Skin of body (tissue), 3 donors: Measurements from ENCODE around the gene SLC11A2. TPM values are rescaled to one million over a fixed set of nuclear protein-coding genes. Genes with fewer than 3 reads are reported as not detected.
"Not testable (repeated sequence)": the region's sequence is repeated elsewhere in the genome, so short reads cannot be mapped to it uniquely, and the experiment has no call there.

Source experiments
- DNase-seq: peaks from one replicate; lab custom pipeline; 2025; lab: John Stamatoyannopoulos, UW
- small RNA-seq: library from RNA; depleted of rRNA; stranded (forward); fragments of <200 nt; gene quantifications from one replicate; pipeline ENCODE3, GENCODE V24; 2014; ENCODE audit warnings: low replicate concordance
- total RNA-seq: library from RNA; depleted of rRNA; stranded (reverse); fragments of >200 nt; gene quantifications from one replicate; pipeline ENCODE4 v1.2.3, GENCODE V29; 2014

SLC11A2 gene
- total RNA-seq, 1 donor from 2014 or later, result 56.3 TPM

- DNase-seq, result no peak
Measured at GRCh38 chr12:50949801-50950302, 76.3 kb downstream of the SLC11A2 start.

GRCh38 chr12:50948798-50949197, 77.4 kb downstream of the SLC11A2 start:
- DNase-seq, result no peak

- no peak for DNase-seq
Measured at GRCh38 chr12:50947933-50948626, 78.1 kb downstream of the SLC11A2 start.

DNA sequence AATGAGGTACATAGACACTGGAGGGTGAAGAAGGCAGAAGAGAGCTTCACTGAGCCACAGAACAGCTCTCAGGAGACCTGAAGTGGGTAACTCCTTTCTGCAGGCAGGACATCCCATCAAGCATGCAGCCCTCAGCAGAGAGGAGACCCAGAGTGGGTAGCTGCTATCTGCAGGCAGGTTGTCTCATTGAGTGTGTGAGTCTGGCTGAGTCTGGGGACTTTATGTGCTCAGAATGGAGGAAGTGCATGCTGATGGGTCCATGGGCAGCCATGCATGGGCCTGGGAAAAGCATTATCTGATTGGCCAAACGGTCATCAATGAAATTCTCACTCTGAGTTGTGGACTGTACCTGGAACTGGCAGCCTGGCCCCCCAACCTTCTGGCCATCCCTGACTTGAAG, 88.5 kb downstream of the SLC11A2 start:
- no peak for DNase-seq

DNA sequence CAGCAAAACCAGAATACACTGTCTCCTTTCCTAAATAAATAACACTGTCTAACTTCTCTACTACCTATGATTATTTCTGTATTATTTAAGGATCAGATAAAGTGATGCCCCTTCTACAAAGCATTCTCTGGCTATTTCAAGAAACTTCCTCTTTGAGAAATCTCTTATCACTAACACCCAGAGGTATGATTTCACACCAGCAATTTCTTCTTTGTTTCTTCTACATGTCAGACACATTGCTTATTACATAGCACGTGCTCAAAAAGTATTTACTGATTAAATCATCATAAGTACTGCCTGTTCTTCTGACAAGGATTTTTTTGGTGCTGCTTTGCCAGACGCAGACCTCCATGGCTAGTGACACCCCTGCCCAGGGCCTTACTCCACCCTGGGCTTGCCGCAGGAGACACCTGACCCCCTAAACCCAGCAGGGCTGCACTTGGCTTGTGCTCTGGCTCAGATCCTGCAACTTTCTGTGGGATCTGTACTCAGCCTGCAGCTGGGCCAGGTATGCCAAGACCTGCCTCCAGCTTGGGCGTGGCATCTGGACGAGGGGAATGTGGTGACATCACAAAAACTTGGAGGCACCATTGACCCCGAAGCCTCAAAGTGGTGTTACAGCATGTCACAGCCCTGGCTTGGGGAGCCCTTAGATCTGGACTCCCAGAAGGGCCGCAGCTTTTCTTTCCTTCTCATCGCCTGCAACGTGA, 89.2 kb downstream of the SLC11A2 start:
- no peak for DNase-seq

DNA sequence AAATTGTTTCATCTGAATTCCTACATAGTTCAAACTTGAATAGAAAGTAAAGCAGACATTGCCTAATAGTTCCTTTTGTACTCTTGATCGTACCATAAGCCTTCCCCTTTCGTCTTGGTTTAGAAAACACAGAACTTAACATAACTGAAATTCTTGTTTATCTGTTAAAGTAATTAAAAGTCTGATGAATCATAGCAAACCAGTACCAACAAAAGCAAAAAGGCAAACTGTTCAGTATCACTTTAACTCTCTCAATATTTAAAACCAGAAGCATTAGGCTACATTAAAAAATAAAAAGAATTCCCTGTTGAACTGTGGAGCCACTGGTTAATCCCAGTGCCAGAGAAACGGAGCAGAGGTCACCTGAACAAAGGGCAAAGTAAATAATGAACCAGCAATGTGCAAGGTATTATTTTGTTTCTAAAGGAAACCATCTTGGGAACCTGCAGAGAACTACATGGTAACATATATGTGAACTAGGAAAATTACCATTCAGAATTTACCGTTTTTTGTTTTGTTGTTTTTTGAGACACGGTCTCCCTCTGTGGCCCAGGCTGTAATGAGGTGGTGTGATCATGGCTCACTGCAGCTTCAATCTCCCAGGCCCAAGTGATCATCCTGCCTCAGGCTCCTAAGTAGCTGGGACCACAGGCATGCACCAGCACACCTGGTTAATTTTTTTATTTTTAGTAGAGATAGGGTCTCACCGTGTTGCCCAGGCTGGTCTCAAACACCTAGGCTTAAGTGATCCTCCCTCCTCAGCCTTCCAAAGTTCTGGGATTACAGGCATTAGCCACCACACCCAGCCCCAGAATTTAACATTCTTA, 91.0 kb downstream of the SLC11A2 start:
- DNase-seq, result no peak

GRCh38 chr12:50934371-50934851, 91.8 kb downstream of the SLC11A2 start:
- no peak for DNase-seq

DNA sequence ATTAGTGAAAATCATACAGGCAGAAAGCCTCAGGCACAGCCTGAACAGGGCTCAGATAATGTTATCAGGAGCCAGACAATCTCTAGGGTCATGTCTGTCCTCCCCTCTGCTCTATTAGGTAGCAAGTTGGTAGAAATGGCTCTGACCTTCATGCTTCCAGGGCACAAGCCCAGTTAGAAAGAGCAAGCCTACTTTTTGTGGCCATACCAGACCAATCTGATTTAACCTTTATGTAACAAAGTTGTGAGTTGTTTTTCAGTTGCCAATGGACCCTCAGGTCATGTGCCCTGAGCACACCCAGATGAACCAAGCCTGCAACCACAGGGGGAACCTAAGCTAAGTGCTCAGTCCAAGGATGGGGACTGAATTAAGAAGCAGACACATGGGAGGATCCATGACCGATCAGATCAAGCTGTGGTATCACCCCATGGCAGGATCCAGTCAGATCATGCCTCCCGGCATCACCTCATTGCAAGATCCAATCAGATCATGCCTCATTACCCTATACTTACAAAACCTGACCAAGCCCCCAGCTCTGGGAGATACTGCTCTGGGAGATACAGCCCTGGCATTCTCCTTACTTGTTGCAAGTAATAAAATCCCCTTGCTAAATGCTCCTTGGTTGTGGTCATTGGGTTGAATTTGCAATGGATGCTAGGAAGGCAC, 92.6 kb downstream of the SLC11A2 start:
- no peak for DNase-seq

DNA sequence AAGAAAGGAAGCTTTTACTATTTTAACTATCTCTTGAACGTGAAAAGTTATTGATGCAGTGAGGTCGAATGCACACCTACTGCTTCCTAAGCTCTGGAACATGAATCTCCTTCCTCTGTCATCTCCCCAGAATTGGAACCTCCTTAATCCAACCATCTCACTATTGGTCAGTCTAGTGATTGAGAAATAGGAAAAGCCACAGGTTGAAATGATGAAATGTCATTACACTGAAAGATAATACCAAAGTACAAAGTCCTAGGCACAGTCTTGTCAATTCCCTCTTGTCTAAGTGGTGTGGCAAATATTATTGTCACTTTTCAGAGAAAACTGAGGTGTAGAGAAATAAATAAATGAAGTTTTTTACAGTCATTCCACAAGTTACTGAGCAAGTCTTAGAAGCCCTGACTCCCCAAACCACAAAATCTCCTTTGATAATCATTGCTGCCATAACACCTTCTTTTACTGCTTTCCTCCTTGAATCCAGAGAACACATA, 93.3 kb downstream of the SLC11A2 start:
- DNase-seq, result no peak

DNA sequence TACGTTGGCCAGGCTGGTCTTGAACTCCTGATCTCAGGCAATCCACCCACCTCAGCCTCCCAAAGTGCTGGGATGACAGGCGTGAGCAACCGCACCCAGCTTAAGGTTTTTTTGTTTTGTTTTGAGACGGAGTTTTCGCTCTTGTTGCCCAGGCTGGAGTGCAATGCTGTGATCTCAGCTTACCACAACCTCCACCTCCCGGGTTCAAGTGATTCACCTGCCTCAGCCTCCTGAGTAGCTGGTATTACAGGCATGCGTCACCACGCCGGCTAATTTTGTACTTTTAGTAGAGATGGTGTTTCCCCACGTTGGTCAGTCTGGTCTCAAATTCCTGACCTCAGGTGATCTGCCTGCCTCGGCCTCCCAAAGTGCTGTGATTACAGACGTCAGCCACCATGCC, 95.7 kb downstream of the SLC11A2 start:
- not testable (repeated sequence) for DNase-seq

- DNase-seq, result no peak
Measured at GRCh38 chr12:50929831-50930230, 96.4 kb downstream of the SLC11A2 start.

Small RNA genes within 50 kb of the gene (small RNA-seq; reads per million reads assigned to genes)
- gene AC008121.1 (not detected), gene RF00019 (not detected), gene RNU6-1273P (not detected), gene RNU6-87P (not detected)

Other genes with a start within 250 kb of the SLC11A2 start
- not detected for gene TMPRSS12, start 183.5 kb downstream of the SLC11A2 start, total RNA-seq
- gene HIGD1C, start 73.8 kb downstream of the SLC11A2 start, total RNA-seq, result not detected
- 55.0 TPM for gene LETMD1, start 21.9 kb upstream of the SLC11A2 start, total RNA-seq
- 15.5 TPM for gene CSRNP2, start 57.2 kb upstream of the SLC11A2 start, total RNA-seq
- 17.4 TPM for gene TFCP2, start 146.8 kb upstream of the SLC11A2 start, total RNA-seq
- 4.8 TPM for gene POU6F1, start 191.7 kb upstream of the SLC11A2 start, total RNA-seq
- gene DAZAP2, start 212.4 kb upstream of the SLC11A2 start, total RNA-seq, result 50.2 TPM
- 11.9 TPM for gene SMAGP, start 244.0 kb upstream of the SLC11A2 start, total RNA-seq